Activated T-cell treated with anti-CD3 and anti-CD28 coated beads for 4 hours (primary cell): ENCODE data around the gene SUPT20HL2.
"Not testable (repeated sequence)": the region's sequence is repeated elsewhere in the genome, so short reads cannot be mapped to it uniquely, and the experiment has no call there.

Experiments used
- DNase-seq: peaks from one replicate; pipeline ENCODE4 v3.0.0-alpha.2; 2020

The SUPT20HL2 gene

DNA sequence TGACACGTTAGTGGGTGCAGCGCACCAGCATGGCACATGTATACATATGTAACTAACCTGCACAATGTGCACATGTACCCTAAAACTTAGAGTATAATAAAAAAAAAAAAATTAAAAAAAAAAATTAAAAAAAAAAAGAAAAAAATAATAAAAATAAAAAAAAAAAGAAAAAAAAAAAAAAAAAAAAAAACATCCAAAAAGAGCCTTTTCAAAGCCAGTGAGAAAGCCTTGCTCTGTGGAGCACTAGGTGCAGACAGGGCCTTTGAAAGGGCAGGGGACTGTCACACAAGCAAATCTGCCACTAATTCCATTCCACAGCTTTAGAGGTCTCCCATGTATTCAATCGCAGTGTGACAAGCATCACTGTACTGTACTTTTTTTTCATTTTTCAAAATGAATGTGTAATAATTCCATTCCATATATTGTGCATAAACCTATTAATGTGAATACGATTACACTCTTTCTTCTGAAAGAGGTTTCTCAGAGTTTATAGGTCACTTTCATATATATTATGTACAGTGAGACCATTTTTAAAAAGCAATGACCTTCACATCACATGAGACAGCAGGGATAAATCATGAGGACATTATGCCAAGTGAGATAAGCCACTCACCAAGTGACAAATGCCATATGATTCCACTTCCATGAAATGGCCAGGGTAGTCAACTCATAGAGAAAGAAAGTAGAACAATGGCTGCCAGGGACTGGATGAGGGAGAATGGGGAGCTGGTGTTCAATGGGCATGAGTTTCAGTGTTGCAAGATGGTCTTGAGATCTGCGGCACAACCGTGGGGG, 4.1 kb downstream of the SUPT20HL2 start:
- not testable (repeated sequence) for DNase-seq

DNA sequence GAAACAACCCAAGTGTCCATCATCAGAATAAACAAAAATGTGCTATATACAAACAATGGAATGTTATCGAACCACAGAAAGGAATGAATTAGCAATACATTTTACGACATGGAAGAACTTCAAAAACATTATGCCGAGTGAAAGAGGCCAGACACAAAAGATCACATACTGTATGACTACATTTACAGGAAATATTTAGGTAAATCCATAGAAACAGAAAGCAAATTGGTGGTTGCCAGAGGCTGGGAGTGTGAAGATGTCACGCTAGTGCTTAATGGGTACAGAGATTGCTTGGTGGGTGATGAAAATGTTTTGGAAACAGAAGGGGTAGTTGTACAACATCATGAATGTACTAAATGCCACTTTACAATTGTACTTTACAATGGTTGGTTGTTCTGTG, 5.1 kb downstream of the SUPT20HL2 start:
- not testable (repeated sequence) for DNase-seq

DNA sequence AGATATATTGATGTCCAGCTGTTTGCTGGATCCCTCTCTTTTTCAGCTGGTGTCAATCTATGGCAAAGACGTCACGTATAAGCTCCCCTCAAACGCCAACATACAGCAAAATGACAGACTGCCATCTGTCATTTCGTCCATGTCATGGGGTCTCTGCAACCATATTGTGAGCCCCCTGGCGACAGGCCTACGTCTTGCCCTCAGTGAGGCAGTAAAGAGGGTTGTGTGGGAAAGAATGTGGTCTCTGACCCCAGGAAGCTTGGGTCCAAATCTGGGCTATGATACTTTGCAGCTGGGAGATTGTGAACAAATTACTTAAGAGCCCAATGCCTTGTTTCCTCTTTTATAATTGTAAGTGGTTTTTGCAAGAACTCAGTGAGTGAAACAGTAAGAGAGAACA, 7.4 kb downstream of the SUPT20HL2 start:
- DNase-seq, result no peak

DNA sequence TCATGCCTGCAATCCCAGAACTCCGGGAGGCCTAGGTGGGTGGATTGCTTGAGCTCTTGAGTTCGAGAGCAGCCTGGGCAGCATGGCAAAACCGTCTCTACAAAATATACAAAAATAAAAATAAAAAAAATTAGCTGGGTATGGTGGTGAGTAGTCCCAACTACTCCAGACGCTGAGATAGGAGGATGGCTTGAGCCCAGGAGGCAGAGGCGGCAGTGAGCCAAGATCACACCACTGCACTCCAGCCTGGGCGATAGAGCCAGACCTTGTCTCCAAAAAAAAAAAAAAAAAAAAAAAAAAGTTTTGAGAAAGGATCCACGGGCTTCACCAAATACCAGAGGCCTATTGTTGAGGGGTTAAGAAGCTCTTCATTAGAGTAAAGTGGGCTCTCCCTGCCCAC, 8.0 kb downstream of the SUPT20HL2 start:
- no peak for DNase-seq

DNA sequence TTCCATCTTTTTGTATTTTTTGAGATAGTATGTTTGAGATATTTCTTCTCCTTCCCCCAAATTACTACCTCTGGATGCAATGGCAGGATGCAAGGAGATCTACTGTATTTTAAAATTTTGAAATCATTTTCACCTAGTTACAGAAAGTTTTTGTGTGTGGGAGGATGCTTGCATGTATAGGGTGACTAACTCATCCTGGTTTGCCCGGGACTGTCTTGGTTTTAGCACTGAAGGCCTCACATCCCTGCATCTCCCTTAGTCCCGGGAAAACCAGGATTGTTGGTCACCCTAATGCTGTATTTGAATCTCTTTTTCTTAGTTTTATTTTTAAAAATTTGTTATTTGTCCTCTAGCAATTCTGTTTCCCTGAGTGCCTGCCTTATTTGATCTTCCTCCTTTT, 12.1 kb downstream of the SUPT20HL2 start:
- DNase-seq, result no peak

DNA sequence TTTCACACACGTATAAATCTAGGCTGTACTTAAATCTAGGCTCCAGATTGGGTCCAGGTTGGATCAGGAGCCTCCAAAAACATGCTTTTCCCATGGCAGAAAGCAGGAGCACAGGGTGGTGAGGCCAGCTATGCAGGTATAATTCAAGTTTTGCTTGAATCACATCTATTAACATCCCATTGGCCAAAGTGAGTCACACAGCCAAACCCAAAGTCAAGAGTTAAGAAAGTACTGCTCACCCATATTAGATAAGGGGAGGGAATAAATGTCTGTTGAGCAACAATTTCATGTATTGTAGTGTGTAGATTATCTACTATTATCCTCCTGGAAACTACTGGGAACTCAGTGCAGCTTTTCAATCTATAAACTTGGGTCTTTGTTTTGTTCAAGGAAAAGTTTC, 12.8 kb downstream of the SUPT20HL2 start:
- no peak for DNase-seq

DNA sequence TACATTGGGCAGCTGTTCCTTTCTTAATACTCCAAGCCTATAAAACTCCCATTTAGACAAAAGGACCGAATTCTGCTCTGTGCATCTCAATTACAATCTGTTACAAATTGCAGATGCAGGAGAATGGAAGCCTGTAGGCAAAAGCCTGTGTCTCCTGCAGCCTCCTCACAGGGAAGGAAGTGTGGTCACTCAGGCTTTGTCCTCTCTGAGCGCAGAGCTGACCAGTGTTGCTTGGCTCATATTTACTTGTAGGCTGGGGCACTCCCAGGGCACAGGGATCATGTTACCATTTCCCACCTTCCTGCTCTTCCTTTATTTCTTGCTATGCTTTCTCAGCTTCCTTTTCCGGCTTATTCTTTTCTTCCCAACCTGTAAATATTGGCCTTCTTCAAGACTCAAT, 15.7 kb downstream of the SUPT20HL2 start:
- no peak for DNase-seq

DNA sequence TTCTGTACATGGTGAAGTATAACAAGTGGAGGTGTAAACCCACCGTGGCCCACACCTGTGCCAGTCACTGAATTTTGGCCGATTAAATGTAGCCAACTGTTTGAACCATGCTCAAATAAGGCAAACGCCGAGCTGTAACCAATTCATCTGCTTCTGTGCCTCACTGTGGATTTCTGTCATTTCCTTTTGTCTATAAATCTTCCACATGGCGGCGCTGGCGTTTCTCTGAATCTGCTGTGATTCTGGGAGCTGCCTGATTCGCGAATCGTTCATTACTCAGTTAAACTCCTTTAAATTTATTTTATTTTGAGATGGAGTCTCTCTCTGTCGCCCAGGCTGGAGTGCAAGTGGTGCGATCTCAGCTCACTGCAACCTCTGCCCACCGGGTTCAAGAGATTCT, 19.2 kb downstream of the SUPT20HL2 start:
- no peak for DNase-seq

DNA sequence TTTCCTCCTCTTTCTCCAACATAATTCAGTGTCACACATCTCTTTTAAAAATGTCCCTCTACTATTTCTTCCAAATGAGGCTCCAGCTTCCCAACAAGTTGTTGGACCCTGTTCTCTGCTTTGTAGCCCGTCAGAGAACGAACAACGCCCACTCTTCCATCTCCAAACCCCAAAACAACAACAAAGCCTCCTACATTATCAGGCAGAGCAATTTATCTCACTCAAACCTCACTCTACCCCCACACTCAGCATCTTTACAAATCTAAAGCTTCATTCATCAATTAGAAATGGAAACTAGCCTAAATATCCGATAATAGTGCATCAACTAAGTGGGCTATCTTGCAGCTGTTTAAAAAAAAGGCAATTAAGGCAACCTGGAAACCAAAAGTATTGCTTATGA, 20.5 kb downstream of the SUPT20HL2 start:
- no peak for DNase-seq

DNA sequence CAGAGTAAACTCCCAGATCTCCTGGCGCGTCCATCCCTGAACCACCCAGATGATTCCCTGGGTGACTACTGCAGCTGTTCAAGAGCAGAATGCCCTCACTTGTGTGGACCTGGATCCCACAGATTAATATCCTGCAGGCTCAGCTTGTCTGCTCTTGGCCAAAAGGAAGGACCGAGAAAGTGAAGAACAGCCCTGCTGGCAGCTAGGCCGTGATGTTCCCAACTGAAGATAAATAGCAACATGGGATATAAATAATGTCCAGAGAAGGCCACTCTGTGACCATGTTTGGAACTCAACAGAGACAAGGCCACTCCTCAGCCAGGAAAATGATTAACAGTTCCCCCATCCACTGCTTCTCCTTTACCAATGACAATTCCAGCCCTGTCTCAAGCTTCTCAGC, 21.5 kb downstream of the SUPT20HL2 start:
- no peak for DNase-seq

DNA sequence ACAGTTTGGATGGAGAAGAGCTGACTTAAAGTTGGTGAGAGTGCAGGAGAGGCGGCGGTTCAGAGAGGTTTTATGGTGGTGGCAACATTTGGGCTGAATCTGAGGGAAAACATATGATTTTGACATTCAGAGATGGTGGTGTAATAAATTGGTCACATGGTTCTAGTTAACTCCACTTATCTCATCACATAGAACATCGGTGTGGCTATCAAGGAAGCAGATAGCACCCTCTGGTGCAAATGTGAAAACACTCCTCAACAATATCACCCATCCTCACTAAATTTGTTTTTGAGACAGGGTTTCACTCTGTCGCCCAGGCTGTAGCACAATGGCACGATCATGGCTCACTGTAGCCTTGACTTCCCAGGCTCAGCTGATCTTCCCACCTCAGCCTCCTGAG, 28.8 kb downstream of the SUPT20HL2 start:
- DNase-seq, result no peak

DNA sequence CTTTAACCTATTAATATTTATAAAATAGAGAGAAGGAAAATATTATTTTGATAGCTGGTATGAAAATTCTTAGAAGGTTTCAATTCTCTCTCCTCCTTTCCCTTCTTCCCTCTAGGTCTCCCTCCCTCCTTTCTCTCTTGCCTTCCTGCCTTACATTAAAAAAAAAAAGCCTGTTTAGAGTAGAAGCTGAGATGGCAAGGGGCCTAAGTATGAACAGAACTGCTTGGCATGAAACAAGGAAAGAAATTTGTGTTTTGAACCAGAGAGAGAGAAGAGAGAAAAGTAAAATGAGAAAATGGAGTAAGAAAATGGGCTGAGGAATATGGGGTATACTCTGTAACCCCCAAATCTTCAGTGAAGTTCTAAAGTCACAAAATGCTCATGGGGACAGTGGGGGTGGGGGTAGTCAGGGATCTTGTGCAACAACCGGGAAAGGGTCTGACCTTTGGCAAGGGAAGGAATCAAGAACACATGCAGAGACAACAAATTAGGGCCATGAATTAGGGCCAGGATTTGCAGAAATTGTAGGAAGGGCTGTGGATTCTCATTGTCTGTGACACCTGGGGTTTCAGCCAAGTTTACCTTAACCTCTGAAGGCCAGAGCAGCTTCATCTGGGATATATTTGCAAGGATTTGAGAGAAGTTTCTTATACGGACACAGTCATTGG, 30.6 kb downstream of the SUPT20HL2 start:
- no peak for DNase-seq

DNA sequence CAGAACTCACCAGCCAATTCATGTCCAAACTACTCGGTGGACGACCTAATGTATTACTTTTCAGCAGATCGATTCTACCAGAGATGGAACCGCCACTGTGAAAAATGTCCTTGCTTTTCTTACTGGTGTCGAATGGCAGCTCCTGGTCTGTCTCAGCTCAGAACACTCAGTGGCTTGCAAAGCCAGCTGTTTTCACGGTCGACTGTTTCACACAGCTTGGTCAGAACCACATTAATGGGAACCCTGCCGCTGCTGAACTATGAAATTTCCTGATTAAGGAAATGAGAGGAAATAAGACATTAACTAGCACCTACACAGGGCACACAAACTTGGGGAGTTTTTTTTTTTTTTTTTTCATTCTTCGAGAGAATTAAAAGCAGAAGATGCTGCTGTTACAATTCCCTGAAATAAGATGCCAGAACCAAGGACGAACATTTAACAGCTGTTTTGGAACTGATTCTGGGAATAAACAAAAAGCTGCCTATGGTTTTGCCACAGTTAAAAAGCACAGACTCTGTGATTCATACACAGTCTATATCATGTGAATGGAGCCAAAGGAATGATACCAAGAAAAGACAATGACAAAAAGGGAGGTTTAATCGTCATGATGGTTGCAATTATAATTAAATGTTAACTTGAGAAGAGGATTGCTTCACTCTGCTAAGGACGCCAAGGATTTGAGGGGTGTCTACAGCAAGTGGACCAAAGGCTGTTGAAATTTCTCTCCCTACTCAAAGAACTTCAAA, 31.3 kb downstream of the SUPT20HL2 start:
- DNase-seq, result no peak

DNA sequence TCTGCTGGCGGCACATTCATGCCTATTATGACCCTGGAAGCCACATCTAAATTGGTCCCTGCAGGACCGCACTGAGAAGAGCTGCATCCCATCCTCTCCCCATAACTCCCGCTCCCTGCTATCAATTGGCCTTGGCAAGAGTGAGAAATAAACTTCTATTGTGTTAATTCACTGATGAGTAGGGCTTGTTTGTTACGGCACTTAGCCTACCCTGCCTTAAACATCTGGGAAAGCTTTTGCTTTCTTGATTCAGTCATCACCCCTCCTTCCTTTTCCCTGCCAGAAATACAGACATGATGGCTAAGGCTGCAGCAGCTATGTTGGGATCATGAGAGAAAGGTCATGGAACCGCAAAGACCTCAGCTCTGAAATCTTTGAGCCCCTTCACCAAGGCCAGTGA, 36.5 kb downstream of the SUPT20HL2 start:
- DNase-seq, result no peak

DNA sequence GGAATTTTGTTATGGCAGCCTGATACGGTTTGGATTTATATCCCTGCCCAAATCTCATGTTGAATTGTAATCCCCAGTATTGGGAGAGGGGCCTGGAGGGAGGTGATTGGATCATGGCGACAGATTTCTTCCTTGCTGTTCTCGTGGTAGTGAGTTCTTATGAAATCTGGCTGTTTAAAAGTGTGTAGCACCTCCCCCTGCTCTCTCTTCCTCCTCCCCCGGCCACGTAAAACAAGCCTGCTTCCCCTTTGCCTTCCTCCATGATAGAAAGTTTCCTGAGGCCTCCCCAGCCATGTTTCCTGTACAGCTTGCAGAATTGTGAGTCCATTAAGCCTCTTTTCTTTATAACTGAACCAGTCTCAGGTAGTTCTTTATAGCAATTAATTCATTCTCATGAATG, 37.9 kb downstream of the SUPT20HL2 start:
- DNase-seq, result no peak

DNA sequence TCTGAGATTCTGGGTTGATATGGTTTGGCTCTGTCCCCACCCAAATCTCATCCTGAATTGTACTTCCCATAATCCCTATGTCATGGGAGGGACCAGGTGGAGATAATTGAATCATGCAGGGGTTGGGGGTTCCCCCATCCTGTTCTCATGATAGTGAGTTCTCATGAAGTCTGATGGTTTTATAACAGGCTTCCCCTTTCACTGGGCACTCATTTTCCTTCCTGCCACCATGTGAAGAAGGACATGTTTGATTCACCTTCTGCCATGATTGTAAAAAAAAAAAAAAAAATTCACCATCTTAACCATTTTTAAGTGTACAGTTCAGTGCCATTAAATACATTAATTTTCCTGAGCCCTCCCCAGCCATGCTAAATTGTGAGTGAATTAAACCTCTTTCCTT, 42.6 kb downstream of the SUPT20HL2 start:
- DNase-seq, result no peak

DNA sequence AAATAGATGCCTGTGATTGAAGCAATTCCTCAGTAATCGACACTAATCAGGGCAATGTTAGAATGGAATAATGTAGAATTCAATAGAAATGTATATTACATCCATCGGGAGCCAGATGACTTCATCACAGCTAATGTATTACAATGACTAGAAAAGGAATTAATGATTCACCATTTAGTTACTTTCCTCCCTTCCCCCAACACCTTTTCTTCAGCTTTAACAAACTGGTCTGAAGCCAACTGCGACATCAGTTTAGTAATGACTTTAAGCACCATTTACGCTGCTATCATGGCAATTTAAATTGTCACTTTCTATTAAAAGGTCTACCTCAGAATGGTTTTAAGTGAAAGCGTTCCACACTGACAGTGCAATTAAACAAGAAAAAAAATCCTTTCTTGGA, 45.1 kb downstream of the SUPT20HL2 start:
- no peak for DNase-seq

DNA sequence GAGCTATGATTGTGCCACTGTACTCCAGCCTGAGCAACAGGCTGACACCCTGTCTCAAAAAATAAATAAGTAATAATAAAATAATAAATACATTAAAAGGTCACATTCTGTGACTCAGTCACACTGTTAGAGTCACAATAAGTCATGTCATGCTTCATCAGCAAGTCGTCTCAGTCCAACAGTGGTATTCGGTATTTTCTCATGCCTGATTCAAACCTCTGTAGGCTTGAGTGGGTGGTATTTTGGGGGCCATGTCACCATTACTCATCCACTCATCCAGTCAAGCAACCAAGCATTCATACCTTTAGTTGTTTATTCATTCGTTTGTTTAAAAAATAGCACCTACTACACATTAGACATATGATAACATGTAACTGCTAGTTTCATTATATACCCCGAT, 46.9 kb downstream of the SUPT20HL2 start:
- DNase-seq, result no peak

DNA sequence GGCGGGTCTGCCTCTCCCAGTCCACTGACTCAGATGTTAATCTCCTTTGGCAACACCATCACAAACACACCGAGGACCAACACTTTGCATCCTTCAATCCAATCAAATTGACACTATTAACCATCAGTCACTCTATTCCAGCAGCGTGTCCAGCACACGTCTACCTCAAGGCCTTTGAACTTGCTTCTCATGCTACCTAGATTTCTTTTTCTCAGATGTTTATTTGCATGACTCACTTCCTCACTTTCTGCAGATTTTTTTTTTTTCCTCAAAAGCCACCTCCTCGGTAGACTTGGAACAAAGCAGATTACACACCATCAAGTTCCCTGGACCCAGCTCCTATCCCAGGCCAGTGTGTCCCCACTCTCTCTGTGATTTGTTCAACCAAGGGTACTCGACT, 49.5 kb downstream of the SUPT20HL2 start:
- no peak for DNase-seq

DNA sequence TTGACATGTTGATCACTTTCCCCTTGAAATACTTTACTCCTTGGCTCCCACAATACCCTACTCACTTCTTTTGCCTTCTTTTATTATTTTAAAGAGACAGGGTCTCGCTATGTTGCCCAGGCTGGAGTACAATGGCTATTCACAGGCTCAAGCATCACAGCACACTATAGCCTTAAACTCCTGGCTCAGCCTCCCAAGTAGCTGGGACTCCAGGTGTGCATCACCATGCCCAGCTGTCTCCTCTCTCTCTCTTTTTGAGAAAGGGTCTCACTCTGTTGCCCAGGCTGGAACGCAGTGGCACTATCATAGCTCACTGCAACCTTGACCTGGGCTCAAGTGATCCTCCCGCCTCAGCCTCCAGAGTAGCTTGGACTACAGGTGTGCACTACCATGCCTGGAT, 51.6 kb downstream of the SUPT20HL2 start:
- DNase-seq, result no peak
